Endothelial cell of hepatic sinusoid (primary cell): ENCODE results near the gene NRXN3.

ENCODE experiments used
- in situ Hi-C: cut with HindIII; loops from 2 replicates; pipeline ENCODE4 v1.10.0; 2017; ENCODE audit warnings: low sequenced_read_pairs

The NRXN3 gene

DNA sequence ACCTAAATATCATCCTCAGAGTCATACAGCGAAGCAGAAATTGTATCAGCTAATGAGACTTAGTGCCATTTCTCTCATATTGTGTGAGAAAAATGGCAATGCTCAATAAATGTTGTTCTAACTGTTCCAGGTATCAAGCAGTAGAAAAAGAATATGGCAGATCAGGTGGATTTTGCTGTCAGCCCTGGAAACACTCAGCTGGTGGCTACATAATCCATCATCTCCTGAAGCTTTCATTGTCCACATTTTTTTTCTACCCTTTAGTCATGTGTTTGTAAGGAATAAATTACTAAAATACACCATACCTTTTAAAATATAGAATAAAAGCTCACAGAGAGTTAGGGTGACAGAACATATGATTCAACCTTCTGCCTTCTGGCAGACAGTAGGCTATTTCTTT, 1200.8 kb downstream of the NRXN3 start:
- in situ Hi-C loops = loop anchor here (5.0 kb wide), 1 partner anchor 61 kb away; no protein-coding TSS in a partner anchor

DNA sequence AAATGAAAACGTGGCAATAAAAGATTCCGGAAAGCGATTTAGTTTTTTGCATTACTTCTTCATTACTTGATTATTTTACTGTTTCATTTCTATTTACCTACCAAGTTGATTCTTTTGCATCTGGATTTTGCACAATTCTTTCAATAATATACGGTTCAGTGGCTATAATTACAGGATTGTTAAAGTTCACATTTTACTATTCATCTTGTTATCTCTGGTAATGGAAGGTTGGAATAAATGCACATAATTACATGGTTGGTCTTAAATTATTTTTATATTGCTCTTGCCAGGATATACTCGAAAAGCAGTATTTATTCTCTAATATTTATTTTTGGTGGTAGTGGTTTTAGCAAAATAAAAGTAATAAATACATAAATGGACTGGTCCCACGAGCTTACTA, 1203.3 kb downstream of the NRXN3 start:
- in situ Hi-C loops = loop anchor here (5.0 kb wide), 1 partner anchor 59 kb away; no protein-coding TSS in a partner anchor

DNA sequence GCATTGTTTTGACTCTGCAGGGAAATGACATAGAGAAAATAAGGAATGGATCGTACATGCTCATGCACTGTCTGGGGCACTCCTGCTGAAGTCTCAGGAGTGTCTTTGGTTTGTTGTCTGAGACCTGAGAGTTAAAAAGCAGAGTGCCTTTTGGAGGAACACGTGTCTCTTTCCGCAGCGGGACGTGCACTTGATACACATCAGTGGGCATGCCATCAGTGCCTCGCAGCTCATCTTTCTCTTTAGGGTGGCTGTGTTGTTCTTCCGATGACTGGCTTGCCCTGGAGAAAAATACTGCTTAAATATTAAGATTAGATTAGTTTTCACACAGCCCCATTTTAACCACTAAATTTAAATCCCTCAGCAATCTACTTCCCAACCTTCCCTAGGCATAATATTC, 1205.2 kb downstream of the NRXN3 start:
- in situ Hi-C loops = no loop called here

DNA sequence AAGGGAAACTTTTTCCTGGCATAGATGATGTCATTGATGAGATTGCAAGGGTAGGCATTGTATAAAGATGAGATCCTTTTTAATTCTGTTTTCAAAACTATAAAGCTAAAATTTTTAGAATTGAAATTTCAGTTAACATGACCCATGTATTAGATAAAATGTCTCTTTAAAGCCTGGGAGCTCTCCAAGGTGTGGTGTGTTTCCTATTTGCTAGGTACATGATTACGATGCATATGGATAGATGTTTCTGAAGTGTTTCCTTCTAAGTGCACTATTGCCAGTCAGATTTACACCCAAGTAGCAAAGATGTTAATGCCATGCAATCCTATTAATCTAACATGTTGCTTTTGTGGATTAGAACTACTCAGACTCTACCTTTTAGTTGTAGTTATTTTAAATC, 1206.4 kb downstream of the NRXN3 start:
- in situ Hi-C loops = no loop called here

DNA sequence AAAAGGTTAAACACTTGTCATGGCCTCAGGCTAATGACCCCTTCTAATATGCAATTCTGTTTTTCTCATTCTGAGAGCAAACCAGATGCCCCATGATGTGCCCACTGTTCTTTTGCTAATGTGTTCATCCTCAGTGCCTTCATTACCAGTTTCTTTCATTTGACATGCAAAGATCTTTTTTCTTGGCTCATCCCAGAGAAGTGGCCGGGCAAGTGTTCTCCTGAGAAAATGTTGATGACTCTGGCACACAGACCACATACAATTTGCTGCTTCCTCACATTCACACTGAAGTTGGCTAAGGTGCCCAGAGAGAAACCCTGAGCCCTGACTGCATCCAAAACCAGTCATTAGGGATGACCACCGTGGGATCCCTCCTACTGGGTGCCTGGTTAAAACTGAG, 1207.8 kb downstream of the NRXN3 start:
- in situ Hi-C loops = no loop called here

DNA sequence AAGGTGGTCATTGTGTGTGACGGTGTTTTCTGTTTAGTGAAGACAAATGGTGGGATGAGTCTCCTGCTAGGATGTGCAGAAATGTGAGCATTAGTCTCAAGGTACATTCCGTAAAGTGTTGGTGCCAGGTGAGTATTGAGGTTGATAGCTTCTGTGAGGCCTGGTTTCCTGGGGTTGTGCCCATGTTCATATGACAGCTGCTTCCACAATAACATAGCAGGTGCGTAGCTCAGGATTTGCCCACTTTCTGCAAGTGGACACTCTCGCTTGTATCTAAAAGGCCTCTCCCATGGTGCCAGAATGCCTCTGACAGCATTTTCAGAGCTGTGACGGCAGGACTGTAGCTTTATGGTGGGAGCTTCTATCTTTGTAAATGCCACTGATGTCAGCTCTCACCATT, 1209.1 kb downstream of the NRXN3 start:
- in situ Hi-C loops = no loop called here

DNA sequence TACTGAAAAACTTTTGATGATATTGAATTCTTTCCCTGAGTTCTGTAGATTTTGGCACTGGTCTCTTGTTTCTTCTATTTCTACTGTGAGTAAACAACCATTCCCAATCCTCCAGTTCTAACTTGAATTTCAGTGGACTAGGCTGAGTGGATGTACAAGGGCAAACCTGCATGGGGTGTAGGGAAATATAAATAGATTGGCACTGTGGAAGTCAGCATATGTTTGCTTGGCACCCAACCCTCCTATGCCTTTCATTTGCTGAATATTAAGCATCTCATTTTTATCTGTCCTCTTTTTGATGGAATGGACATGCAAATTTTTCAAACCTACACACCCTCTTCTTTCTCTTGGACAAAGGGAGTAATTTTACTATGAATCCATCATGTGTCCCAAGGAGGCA, 1212.9 kb downstream of the NRXN3 start:
- in situ Hi-C loops = no loop called here

DNA sequence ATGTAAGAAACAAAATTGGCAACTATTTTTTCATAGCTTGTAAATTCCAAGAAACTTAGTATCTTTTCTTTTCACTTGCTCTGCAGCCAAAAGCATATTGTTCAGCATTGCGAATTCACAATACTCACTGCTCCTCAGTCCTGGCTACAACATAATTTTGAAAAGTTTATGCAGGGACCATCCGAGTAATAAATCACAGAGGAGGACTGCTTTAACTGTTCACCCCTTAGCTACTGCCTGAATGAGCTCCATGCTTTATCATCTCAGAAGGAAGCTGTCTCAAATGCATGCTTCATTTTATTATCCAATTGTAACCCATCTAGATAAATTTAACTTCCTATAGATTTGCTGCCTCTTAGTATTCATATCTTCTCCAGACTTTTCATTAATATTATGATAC, 1213.3 kb downstream of the NRXN3 start:
- in situ Hi-C loops = no loop called here

DNA sequence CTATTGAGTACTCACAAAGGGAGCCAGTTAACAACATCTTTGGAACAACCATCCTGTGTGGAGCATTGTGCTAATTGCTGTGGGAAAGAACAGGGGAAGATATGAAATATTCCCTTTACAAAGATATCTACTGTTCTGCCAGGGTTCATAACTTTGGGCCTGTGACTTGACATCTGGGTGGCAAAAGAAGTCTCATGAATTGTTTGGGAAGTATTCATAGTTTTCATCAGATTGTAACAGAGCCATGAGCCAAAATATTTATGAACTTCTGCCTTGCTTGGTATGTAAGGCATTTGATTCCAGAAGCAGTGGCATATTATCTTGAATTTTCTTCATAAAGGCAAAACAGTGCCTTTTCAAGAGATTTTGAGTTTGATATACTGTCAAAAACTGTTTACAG, 1224.9 kb downstream of the NRXN3 start:
- in situ Hi-C loops = no loop called here

DNA sequence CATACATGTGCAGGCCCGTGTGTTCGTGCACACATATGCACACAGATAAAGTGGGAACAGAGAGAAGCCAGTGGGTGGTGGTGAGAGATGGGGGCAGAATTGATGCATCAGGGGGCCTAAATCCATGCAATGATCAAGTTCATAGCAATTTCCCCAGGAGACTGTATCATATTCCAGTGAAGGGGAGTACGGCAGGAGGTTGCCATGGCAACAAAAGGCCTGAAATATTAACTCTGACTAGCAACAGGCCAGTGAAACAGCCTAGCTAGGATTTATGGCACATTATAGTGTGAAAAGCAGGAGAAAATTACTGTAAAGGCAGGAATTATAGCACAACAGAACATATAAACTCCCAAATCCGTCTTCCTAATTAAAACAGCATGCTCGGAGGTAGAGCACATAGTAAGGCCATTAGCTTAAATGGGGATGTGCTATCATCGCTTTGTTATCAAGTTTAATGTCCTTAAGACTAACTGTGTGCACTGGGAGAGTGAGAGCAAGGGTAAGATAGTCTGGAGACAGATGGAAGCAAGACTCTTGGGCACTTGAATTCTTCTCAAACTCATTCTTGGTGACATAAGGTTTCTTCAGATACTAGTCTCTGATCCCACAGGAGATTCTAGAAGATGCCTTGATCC, 1234.8 kb downstream of the NRXN3 start:
- in situ Hi-C loops = no loop called here

DNA sequence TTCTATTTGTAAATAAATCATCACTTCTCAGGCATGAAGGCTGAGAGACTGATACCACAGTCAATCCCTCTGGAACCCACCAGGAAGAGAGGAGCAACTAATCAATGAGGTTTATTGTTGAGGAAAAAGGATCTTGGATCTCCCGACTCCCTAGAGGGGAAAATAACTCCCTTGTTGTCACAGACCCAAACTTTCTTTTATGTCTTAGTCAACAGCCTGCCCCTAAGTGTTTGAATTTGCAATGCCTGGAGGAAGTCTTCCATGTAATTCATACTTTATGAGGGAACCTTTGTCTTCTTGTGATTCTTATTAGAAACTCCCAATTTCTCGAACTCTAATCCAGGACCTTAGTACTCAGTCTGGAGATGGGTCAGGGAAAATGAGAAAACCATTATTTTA, 1235.3 kb downstream of the NRXN3 start:
- in situ Hi-C loops = no loop called here

DNA sequence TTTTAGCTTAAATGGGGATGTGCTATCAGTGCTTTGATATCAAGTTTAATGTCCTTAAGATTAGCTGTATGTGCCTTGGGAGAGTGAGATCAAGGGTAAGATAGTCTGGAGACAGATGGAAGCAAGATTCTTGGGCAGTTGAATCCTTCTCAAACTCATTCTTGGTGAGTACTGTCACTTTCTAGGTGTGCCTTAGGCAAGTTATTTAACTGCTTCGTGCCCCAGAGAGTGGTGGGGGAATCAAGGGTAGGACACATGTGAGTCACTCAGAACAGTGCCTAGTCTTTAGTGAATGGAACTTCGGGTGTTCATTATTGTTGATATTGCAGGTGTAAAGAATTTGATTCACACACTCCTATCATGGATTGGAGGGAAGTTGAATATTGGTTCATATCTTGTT, 1237.4 kb downstream of the NRXN3 start:
- in situ Hi-C loops = no loop called here

DNA sequence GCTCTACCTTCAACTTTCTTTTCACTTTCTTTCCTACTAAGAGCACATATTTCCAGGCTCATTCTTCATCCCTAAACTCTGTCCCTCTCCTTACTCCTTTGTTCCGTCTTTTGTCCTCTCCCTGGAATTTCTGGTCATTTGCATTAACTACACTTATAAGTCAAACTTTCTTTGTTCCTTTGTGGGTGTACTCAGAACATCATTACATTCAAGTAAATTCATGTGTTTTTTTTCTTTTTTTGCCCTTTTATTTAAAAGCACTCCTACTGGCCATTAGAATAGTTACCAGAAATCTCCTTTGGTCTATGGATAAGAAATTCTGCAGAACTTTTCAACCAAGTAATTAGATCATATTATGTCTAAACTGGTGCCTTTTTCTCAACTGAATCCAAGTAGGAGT, 1238.5 kb downstream of the NRXN3 start:
- in situ Hi-C loops = no loop called here

DNA sequence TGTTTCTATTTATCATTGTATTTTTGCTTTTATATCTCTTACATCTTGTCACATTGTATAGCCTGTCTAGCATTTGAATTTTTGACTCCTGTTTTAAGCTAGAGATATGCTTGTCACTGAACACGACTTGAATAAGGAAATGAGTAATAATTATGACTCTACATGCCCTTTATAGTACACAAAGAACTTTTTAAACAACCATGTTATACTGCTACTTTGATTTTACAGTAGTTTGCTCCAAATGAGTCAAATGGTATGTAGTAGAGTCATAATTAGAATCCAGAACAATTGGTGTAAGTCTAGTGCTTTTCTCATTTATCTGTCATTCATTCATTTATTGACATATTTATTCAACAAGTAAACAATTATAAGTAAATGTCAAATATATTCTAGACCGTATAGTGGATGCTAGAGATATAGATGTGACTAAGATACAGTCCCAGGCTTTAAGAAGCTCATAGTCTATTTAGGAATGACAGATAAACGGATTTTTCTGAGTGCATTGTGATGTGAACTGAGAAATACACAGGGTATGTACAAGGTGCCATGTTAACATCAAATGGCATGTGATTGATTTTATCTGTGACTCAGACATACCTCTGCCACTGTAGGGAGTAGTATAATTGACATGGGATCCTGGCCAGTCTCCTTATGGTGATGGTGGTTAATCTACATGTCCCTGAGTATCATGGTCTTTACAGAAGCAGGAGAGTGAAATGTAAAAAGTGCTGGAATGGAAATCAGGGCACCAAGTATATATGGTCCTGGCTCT, 1241.4 kb downstream of the NRXN3 start:
- in situ Hi-C loops = no loop called here

DNA sequence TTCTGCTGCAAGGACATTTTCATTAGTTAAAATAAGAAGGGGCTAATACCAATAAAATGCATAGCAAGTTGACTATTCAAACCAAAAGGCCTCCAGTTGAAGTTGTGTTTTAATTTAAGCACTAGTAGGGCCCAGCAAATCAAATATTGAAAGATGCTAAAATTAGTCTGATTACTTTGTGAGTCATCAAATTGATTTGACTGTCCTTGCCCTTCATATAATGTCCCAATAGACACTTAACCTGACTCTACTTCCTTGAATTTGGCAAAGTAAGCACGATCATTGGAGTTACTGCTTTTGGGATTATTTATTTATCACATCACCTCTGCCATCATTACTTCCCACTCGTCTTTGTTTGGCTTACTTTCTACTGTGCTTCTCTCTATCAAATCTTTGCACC, 1242.6 kb downstream of the NRXN3 start:
- in situ Hi-C loops = no loop called here

DNA sequence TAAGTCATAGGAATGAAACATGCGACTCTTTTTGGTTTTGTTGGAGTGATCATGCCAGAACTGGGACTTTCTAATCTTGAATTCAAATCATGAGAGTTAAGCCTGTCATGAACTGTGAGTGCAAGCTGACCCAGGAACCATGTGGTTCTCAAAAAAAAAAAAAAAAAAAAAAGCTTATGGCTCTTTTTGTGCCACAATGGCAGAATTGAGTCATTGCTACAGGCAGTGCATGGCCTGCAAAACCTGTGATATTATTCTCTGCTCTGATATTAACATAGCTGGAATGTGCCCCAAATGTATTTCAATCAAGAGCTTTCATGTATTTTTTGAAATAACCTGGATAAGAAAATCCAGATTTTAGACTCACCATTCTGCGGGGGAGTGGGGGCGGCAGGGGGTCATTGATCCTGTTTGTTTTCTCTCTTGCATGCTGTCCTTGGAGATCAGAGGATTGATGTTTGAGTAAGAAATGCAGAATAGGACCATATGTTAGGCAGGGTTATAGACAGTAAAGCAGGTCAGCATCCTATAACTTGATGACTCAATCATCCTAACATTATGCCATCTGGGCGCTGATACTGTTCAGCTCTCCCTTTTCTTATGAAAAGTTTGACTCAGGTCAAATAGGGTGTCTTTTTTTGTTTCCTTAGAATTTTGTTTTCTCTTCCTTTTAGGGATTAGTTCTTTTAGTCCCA, 1243.7 kb downstream of the NRXN3 start:
- in situ Hi-C loops = no loop called here

DNA sequence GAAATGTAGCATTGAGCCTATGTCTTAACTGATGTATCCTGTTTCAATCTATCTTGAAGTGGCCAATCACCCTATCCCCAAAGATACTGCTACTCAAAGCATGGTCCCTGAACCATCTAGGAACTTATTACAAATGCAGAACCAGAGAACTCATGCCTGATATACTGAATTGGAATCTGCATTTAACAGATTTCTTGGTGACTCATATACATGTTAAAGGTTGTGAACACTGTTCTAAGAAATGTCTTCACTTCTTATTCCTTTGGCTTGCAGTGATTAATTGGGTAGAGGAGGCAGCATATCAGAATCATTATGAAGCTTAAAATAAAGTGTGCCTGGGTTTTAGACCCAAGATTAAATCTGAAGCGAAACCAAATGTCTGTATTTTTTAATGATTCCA, 1245.6 kb downstream of the NRXN3 start:
- in situ Hi-C loops = no loop called here

DNA sequence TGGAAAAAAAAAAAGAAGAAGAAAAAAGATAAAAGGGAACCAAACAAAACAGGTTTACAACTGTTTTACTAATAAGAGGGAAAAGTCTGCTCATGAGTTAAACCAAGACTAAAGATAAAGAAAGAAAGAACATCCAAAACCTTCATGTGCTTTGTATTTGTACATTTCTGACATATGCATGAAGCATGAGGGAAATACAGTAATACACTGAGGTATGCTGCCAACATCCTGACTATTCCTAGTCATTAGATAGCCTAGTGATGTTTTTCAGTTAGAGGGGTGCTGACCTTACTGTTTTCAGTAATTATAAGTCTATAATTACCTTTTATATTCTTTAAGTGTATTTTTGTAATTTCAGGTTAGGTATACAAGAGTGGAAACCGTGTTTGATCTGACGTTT, 1247.8 kb downstream of the NRXN3 start:
- in situ Hi-C loops = no loop called here

DNA sequence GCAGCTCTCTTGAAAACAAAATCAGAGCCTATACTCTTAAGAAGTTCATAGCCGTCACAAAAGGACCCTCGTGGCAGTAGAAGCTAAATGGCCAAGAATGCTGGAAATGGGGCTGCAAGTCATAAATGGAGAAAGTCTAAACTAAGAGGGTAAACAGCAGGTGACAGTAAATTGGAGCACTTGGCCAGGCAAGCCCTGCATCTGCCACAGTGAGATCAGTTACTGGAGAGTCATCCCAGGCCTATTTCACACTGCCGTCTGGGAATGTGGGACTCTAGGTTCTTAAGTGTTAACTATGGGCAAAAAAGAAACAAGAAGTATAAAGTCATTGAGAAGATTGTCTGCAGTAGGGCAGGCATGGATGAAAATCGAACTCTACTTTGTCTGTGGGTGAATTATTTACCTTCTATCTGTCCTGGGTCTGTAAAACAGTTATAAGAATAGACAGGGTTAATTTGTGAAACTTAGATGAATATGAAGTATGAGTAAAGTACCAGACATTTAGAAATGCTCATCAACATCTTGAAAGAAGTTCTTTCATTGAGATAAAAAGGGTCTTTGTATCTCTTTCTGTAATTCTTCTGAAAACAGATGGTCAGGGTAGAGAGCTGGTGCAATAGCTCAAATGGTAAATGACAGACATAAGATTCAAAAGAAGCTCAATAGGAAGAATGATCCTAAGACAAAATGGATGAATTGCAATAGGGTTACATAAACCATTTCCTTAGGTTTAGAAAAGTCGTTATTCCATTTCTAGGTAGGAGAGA, 1248.7 kb downstream of the NRXN3 start:
- in situ Hi-C loops = no loop called here

DNA sequence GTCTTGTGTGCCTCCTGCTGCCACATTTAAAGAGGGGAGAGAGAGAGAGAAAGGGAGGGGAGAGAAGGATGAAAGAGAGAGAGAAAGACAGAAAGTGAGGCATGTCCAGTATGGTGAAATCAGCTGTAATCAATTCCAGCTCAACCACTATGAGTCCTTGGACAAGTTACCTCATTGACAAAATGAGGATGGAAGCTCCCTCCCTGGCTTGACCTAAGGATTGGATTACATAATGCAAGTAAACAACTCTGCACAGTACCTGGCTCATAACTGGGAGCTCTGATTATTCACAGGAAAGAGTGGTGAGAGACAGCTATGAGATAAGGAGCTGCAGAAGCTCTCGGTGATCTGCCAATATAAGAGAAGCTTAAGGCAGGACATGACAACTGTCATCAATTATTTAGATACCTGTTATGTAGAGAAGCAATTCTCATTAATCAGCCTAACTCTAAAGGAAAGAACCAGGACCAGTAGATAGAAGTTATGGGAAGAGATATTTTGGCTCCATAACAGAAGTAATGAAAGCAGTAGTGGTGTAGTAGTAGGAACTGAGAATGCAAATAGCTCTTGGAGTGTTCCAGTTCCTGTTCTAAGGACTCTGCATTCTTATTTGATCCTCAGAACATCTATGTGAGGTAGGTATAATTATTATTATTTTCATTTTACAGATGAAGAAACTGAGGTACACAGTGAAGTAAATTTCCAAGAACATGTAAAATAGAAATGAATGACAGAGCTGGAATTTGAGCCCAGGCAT, 1249.6 kb downstream of the NRXN3 start:
- in situ Hi-C loops = no loop called here

DNA sequence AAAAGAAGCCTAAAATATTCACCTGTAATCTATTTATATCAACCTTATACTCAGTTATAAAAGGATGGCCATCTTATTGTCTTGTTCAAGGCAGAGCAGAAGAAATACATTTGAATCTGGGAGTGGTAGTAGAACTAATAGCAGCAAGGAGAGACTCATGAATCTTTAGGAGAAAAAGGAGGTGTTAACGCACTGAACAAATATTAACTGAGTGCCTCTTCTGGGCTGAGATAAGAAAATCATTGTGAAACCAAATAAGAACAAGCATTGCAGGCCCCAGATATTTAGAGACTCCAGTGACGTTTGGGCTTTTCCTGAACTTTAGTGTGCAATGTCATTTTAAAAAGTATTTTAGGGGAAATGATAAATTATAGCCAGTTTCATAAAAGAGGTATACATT, 1250.6 kb downstream of the NRXN3 start:
- in situ Hi-C loops = no loop called here
